HG03095 (cell line): ENCODE measurements around the gene TET3.

Experiments used
- ATAC-seq: cut with Tn5 transposase; IDR thresholded peaks from one replicate; pipeline ENCODE4 v1.9.1; 2021; ENCODE audit warnings: moderate library complexity; ENCODE audit not compliant: unreplicated experiment

TET3 gene

DNA sequence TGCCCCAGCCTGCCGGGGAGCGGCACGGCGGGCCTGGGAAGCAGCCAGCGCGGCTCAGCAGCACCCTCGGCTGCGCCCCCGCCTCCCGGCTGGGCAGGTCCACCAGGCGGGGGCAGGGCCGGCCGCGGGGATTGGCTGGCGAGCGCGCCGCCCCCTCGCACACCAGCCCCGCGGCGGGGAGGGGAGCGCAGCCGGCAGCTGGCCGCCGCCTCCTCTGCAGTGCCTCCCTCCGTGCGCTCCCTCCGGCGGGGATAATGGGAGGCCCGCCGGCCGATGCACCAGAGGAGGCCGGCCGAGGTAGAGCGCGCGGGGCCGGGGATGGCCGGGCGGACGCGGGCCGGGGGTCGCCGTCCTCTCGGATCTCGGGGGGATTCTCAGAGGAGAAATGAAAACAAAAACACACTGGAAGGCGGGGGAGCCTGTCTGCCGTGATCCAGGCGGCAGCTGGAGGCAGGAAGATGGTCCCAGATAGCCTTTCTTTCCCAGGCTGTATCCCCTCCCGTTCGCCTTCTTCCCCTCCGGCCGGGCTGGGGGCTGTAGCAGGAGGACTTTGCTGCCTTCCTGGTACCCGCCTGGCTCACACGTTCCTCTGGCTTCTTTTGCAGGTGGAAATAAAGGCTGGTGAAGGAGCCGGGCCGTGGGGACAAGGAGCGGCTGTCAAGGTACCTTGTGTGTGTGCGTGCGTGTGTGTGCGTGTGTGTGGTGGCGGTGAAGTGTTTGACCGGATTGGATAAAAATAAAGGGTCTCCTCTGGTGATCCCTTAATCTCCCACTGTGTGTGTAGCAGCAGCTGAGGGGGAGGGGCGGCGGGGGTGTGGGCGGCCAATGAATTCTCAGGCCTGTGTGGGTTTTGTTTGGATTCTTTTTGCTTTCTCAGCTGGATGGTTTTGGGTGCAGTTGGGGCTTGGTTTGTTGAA is 18.1 kb downstream of the TET3 start:
- ATAC-seq, result peak; percentile 88

DNA sequence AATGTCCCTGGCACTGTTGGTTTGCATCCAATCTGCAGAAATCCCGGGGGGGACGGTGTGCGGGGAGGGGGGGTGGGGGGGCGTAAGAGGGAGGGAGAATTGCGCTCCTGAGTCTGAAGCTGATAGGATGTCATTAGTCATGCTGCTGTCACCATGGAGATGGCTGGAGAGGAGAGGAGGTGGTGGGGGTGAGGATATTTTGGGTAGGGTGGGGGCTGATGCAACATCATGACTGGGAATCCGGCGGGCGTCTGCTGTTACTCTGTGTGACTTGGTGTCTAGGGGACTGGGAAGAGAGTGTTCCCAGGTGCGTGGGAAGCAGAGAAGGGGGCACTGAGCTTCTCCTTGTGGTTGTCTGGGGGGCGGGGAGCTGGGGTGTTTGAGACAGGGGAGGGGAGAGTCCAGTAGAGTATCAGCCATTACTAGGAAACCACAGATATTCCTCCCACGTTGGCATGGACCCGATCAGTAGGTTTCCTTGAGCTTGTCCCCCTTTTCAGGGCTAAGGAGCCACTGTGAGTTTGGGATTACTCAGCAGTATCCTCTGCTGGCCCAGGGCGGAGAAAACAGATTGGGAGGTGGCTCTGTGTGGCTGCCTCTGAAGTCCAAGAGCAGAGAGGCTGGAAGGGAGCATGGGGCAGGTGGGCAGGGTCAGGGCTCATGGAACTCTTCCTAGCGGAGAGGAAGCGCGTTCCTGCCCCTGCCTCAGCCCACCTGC is 18.9 kb downstream of the TET3 start:
- no peak for ATAC-seq

DNA sequence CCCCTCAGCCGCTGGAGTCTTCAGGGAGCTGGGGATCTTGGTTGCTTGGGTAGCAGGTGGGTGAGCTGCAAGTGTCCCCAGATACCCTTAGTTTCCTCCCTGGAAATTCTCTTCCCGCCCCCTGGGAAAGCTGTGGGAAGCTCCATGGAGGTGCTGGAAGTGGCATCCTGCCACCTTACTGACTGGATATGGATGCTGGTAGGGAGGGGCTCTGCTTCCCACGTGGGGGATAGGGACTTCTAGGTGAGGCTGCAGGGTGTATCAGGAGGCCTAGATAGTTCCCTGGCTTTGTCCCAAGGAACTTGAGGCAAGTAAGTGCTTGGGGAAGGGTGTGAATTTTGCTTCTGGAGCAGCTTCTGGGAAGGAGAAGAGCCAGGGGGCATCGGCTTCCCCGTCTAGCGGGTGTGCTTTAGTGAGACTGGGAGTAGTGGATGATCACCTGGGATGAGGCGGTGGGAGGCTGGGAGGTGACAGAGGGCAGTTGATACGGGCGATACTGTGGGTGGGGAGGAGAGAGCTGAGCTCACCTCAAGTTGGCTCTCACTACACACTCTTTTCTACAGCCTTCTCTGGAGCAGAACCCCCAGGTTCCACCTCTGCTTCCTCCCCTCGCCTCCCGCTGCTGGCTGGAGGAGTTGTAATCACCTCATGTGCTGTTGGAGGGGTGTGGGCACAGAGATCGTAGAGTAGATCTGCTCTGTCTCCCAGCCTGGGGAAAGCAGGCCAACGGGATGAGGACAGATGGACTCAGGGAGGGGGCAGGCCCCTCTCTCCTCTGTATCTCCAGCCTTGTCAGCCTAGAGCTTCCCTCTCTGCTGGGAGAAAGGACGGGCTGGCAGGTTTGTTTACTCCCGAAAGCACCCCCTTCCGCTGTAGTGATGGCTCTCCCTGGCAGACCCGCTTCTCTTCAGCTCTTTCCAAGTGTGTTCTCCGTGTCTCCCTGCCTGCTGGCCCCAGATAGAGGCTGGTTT is 19.8 kb downstream of the TET3 start:
- no peak for ATAC-seq

DNA sequence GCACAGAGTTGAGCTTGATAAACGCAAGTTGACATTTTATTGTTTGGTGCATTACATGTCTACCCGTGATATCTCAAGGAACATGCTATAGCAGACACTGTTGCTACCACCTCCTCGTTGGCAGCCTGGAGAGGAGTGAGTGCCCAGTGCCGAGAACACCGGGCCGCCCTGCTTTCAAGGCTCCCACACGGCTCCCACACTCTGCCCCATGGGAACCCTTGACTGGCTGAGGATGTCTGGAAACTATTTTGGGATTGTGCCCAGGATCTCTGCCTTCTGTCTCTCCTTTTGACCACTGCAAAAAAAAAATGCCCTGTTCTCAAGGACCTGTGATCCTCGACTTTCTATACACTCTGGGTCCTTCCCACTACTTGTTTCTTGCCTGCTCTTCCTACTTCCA is 21.1 kb downstream of the TET3 start:
- ATAC-seq, result no peak

DNA sequence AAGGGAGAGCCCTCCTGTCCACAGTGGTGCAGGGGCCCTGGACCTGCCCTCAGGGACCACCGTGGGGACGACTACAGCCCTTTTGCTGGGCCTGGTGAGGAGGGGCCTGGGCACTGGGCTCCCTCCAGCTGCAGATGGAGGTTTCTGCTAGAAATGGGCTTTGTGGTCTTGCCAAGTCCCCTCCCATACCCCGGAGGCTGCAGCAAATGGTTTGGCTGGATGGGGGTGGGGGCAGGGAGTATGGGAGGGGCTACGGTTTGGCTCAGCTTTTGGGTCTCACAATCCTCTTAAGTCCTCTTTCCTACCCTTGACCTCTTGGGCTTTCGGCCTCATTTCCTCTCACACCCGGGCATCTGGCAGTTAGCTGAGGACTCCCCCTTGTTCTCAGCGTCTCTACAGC is 21.7 kb downstream of the TET3 start:
- no peak for ATAC-seq

DNA sequence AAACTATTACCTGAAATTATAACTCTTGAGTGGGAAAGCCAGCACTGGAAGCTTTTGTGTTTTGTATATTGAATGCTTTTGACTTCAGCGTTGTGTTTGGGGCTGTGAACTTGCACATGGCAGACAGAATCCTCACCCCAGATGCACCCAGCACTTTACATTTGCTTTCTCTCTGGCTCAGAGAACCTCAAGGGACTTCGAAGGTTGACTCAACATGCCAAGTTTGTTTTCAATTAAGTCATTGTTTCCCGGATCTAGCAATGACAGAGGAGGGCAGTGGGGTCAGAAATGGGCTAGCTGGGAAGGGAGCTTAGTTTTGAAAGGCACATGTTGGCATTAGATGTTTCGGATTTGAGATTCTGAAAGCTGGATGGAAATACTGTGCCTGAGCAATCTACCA is 22.4 kb downstream of the TET3 start:
- ATAC-seq, result no peak

DNA sequence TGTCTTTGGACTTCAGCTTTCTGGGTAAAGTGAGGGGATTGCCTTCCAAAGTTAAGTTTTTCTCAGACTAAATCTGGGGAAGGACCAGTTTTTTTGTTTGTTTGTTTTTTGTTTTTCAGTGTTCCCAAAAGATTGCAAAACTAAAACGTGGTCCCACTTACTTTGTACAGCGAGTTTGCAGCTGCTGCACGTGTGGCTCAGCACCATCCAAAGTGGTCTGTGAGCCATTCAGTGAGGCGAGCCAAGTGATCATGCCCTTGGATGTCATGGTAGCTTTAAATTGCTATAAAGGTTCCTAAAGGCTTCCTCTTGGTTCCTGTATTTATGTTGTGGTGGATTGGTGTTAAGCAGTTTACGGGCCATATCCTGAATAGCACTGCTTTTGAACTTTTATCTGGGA is 23.0 kb downstream of the TET3 start:
- no peak for ATAC-seq

DNA sequence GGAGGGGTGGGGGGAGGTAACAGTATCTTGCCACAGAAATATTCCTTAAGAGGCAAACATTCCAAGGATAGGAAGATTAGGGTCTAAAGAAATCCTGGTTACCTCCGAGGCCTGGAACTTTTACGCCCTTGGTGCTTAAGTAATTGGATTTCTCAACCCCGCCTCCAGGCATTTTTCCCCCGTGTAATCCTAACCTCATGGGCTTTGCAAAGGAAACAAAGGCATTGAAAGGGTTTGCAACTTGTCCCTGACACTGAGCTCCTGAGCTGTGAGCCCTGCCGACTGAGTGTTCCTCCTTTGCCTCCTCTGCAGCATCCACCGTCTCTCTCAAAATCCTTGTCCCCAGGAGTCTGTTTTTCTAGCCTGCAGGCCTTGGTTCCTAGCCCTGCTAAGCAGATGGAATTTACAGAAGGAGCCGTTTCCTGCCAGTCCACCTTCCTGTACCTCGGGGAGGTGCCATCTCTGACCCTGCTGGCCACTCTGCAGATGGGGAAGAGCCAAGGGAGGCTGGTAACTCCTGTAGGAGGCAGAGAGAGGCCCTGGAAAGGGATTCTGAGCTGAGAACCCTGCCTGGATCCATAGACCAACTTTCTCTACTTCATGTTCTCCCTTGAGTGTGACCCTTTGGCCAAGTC is 24.2 kb downstream of the TET3 start:
- ATAC-seq, result no peak

DNA sequence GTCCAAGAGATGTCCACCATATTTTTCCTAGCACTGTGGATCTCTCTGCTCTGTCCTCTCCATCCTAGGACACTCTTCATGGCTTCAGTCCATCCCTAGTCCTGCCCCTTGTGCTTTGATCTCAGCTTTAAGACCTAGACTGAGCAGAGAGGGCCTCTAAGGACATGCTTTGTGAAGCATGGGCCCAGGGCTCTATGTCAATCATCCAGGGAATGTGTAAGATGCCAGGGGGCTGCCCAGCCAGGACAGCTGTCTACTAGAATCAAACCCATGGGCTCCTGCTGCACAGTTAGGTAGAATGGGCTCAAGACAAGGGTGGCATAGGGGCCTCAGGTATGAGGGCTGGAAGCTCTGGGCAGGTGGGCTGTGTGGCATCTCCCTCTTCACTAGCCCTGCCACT is 24.9 kb downstream of the TET3 start:
- no peak for ATAC-seq

DNA sequence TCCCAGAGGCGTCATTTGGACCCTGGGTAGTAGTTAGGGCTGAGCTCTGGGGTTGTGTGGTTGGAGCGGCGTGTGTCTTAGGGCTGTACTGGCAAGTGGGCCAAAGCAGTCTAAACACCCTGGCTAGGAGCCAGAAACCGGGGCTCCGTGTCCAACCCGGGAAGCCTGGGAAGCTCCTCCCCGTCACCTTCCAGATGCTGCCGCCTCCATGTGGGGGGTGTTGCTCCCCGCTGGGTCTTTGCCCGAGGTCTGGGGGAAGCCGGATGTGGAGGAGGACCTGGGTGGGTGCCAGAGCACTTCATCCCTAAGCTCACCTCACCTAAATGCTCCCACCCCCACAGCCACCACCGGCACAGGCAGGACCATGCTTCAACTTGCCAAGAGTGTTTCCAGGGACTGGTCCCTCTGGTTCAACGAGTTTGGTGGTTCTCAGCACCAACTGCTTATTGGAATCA is 25.4 kb downstream of the TET3 start:
- ATAC-seq, result no peak

DNA sequence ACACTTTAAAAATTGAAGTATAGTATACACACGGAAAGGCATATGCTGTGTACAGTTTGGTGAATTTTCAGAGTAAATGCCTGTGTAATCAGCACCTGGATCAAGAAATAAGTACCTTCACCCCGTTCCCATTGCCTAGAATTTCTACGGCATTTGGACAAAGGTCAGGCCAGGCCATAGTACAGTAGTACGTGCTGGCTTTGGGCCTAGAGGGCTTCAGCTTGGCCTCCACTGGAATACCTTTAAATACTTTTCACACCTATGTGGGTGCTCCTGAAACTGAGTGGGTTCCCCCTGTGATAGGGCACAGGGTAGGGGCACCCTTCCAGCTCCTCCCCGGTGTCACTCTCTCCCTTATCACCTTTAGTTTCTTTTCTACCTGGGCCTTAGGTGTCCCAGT is 26.5 kb downstream of the TET3 start:
- no peak for ATAC-seq

DNA sequence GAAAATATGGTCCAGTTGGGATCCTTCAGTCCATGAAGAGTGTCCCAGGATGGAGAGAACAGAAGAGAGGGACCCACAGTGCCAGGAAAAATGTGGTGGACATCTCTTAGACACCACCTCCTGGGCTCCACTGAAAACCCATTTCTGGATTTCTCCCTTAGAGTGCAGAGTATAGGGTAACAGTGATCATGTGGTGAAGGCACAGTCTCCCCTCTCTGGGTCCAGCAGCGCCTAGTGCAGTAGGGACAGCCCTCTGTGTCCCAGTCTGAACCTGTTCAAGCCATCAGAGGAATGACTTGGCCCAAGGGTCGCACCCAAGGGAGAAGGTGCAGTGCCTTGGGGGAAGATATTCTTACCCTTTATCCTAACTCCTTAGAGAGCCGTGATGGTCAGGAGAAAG is 30.1 kb downstream of the TET3 start:
- ATAC-seq, result no peak

DNA sequence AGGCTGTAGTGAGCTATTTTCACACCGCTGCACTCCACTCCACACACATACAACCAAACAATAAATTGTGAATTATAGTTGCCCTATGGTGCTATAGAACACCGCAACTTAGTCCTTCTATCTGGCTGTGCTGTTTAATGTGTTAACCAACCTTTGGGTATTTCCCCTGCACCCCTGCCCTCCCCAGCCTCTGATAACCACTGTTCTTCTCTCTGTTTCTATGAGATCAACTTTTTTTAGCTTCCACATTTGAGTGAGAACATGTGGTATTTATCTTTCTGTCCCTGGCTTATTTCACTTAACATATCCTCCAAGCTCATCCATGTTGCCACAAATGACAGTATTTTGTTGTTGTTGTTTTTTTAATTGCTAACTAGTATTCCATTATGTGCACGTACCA is 32.5 kb downstream of the TET3 start:
- ATAC-seq, result no peak

DNA sequence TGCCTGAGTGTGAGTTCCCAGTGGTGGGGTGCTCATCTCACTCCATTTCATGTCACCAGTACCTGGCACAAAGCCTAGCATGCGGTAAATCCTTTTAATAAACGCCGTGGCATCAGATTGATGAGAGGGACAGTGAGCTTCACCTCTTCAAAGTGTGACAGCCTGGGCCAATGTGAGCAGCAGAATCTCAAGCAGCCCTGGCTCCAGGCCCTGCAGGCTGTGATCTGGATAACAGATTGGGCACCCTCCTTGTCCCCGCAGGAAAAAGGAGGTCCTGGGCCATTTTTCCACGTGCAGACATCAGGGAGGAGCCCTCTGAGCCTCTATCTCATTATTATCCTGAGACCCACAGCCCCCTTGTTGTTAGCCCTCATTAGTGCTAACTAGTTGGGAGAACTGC is 34.8 kb downstream of the TET3 start:
- ATAC-seq, result no peak

DNA sequence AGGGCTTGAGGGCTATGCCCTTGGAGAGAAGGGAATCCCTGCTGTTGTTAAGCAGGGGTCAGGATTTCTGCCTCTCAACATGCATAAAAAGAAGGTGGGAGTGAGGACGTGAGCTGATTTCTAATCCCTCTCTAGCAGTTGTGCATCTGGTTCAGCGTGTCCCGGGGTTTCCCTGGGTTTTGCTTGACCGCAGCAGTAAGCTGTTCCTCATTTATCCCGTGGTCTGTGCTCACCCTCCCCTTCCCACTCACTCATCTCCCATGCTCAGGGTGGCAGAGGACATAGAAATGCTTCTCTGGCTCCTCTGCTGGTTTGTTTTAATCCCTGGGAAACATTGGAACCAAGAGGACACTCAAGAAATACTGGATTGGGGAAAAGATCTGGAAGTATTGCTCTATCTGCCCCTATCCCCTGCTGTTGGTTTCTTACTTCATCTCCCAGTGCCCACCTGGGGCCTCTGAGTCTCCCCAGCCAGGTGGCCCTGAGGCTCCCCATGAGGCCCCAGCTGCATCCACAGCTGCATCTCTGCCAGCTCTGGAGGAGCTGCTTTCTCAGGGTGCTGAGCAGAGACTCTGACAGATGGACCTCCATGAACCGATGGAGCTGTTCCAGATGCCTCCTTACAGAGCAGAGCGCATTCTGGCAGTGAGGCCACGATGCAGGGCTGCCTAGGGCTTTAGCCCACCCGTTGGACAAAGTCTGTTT is 36.1 kb downstream of the TET3 start:
- ATAC-seq, result no peak

DNA sequence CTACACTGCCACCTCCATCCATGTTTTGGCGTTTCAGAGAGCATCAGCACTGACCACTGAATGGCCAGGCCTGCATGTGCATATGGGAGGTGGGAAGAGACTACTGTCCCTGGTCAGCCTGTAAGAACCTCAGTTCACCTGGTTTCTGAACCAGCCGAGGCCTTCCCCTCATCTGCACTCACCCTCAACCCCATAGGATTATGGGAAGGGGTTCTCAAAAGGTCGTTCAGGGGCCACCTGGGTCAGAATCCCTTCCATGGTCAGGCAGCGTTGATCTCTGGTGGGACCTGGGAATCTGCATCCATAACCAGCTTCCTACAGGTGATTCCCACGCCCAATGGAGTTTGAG is 36.7 kb downstream of the TET3 start:
- ATAC-seq, result no peak

DNA sequence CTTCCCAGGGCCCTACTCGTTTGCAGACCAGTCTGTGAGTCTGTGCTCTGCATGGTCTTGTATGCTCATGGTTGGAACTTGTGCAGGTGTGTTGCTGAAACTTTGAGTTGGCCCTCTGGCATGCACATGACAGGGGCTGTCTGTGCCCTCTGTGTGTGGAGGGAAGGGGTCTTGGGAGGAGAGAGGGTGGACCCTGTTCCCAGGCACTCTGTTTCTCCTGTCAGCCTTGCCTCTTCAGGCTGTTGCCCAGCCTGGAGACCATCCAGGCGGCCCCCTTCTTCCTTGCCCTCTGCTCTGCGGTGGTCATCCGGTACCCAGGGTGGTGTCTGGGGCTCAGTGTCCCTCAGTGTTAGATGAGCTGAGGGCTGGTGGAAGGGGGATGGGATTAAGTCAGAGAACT is 39.5 kb downstream of the TET3 start:
- no peak for ATAC-seq

DNA sequence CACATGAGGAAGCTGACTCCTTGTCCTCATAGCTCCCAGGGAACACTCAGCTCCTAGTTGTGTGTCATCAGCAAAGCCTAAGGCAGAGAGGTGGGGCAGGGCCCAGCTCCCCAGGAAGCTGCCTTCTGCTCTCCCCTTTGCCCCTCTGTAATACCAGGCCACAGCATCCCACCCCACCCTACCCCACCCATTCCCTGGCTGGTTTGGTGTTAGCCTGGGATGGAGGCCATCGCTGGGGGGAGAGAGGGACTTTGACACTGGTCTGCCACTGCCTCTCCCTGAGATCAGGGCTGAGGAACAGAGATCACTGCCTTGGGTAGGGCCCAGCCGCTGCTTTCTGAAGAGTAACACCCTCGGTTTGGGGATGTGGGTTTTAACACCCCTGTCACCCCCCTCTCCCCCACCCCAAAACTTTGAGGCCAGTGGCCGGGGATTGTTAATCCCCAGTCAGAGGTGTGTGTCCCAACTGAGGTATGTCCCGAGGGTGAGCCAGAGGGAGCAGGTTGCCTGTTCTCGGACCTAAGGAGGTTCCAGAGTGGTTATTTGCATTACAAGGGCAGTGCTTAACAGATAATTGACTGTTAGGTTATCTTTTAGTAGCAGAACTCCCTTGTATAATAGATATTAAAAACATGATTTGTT is 41.4 kb downstream of the TET3 start:
- no peak for ATAC-seq

DNA sequence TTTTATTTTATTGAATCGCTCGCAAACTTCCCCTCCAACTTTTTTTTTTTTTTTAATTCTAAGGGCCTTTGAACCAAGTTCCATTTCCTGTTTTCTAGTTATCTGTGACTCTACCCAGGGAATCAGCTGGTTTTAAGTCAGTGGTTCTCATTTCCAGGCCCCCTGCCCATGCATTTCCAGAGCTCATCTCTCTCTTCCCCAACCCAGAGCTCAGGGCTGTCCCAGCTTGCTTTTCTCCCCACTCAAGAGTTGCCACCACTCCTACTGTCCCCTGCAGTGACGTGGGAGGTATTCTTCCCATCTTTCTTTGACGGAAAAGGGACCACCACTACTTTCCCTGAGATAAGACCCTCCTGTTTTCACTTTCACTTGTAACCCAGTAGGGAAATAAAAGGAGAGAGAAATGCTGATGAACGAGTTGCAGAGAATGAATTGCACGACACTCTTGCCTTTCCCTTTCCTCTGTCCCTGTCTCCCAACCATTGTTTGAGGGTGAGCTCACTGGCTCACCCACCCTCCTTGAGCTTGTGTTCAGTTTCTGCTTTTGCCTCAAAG is 42.1 kb downstream of the TET3 start:
- ATAC-seq, result no peak
